Stimulated activated CD4-positive, alpha-beta T cell treated with anti-CD3 and anti-CD28 coated beads, Interleukin-15, amount 100 ng/mL, for 48 hours (primary cell): ENCODE results near the gene KRTAP20-4.

ENCODE experiments used
- DNase-seq, 2 donors: peaks; one replicate each; pipeline ENCODE4 v3.0.0-alpha.2; 2020; ENCODE audit warnings: low read depth in 2 of 2

KRTAP20-4 gene

GRCh38 chr21:30652891-30653290 lies 32.5 kb downstream of the KRTAP20-4 start:
- no peak for DNase-seq

GRCh38 chr21:30668776-30669175 lies 48.3 kb downstream of the KRTAP20-4 start:
- DNase-seq: no peak
